ENCODE measurements around the gene DMXL1.

DNA sequence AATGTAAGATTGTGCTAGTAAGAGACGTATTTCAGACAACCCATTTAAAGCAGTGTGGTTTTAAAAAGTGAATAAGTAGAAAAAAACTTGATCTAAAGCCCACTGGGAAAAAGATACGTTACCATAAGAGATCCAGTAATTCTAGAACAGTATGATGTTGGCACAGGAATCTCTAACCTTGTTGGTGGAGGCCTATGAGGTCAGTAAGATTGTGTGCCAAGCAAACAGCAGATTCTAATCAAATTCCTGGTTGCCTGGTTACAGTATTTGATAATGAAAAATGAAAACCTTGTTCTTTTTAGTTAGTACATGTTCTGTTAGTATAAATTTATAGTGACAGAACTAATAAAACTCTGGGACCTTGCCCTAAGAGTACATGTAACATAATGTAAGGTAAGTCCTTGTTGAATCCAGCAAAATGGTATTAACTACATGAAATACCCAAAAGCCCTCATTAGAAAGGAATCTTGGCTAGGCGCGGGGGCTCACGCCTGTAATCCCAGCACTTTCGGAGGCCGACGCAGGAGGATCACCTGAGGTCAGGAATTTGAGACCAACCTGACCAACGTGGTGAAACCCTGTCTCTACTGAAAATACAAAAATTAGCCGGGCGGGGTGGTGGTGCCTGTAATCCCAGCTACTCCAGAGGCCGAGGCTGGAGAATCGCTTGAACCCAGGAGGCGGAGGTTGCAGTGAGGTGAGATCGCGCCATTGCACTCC lies 33.2 kb upstream of the DMXL1 start:
- TF ChIP-seq, protein P1, sequence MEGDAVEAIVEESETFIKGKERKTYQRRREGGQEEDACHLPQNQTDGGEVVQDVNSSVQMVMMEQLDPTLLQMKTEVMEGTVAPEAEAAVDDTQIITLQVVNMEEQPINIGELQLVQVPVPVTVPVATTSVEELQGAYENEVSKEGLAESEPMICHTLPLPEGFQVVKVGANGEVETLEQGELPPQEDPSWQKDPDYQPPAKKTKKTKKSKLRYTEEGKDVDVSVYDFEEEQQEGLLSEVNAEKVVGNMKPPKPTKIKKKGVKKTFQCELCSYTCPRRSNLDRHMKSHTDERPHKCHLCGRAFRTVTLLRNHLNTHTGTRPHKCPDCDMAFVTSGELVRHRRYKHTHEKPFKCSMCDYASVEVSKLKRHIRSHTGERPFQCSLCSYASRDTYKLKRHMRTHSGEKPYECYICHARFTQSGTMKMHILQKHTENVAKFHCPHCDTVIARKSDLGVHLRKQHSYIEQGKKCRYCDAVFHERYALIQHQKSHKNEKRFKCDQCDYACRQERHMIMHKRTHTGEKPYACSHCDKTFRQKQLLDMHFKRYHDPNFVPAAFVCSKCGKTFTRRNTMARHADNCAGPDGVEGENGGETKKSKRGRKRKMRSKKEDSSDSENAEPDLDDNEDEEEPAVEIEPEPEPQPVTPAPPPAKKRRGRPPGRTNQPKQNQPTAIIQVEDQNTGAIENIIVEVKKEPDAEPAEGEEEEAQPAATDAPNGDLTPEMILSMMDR (IDR thresholded peaks at IDR 0.05), result no peak
- TF ChIP-seq POLR2AphosphoS5 (IDR thresholded peaks at IDR 0.05; ENCODE audit: low read depth, low read length) (no peak), TCF7L2 (IDR thresholded peaks at IDR 0.05; ENCODE audit: low read depth, low read length) (no peak), SIN3A (IDR thresholded peaks at IDR 0.05; ENCODE audit: borderline replicate concordance, insufficient read depth, low read depth, low read length) (no peak)
- TF ChIP-seq, protein P2, sequence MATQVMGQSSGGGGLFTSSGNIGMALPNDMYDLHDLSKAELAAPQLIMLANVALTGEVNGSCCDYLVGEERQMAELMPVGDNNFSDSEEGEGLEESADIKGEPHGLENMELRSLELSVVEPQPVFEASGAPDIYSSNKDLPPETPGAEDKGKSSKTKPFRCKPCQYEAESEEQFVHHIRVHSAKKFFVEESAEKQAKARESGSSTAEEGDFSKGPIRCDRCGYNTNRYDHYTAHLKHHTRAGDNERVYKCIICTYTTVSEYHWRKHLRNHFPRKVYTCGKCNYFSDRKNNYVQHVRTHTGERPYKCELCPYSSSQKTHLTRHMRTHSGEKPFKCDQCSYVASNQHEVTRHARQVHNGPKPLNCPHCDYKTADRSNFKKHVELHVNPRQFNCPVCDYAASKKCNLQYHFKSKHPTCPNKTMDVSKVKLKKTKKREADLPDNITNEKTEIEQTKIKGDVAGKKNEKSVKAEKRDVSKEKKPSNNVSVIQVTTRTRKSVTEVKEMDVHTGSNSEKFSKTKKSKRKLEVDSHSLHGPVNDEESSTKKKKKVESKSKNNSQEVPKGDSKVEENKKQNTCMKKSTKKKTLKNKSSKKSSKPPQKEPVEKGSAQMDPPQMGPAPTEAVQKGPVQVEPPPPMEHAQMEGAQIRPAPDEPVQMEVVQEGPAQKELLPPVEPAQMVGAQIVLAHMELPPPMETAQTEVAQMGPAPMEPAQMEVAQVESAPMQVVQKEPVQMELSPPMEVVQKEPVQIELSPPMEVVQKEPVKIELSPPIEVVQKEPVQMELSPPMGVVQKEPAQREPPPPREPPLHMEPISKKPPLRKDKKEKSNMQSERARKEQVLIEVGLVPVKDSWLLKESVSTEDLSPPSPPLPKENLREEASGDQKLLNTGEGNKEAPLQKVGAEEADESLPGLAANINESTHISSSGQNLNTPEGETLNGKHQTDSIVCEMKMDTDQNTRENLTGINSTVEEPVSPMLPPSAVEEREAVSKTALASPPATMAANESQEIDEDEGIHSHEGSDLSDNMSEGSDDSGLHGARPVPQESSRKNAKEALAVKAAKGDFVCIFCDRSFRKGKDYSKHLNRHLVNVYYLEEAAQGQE (IDR thresholded peaks at IDR 0.05; ENCODE audit: insufficient read depth in 1 of 2, low read depth in 2 of 2, low read length in 1 of 2), result no peak

Measured in Panc1 (cell line).